ENCODE measurements around the gene C11orf68. TPM values are rescaled to one million over a fixed set of nuclear protein-coding genes. Genes with fewer than 3 reads are reported as not detected.

Gene C11orf68
- total and polyA plus RNA-seq, 9 of the 15 experiments (the other 6 are each of a cell fraction or from before 2014, with no cell fraction given), result 3.6 to 35.9 (median 12.8) TPM

- 0 out of 2 replicates have a peak, but pooled peaks have one; percentile 7 for TF ChIP-seq ZFP91 (CRISPR knock-in tag; IDR thresholded peaks at IDR 0.05)
- TF ChIP-seq E2F4 (CRISPR knock-in tag; IDR thresholded peaks at IDR 0.05; ENCODE audit: low read depth), result no peak
- TF ChIP-seq RBFOX2 (IDR thresholded peaks at IDR 0.05; ENCODE audit: low read depth, low read length), result no peak
- TF ChIP-seq ZNF75A (CRISPR knock-in tag; IDR thresholded peaks at IDR 0.05), result peak; percentile 65; the same call in 1 of the 2 replicates
- TF ChIP-seq SMARCB1 (IDR thresholded peaks at IDR 0.05; ENCODE audit: insufficient read length, low read depth), result no peak
- TF ChIP-seq CC2D1A (IDR thresholded peaks at IDR 0.05), result no peak
- no peak for TF ChIP-seq MITF (IDR thresholded peaks at IDR 0.05)
- TF ChIP-seq SMAD3 (CRISPR knock-in tag; conservative IDR thresholded peaks at IDR 0.05), result no peak
- TF ChIP-seq TRIM25 (IDR thresholded peaks at IDR 0.05; ENCODE audit: borderline replicate concordance), result no peak
- peak; percentile 92 for TF ChIP-seq ELF1 (tag; IDR thresholded peaks at IDR 0.05)
Measured at GRCh38 chr11:65898656-65899355, 20.1 kb downstream of the C11orf68 start (continued).
